ENCODE data around the gene DIS3L2.

DIS3L2 gene

DNA sequence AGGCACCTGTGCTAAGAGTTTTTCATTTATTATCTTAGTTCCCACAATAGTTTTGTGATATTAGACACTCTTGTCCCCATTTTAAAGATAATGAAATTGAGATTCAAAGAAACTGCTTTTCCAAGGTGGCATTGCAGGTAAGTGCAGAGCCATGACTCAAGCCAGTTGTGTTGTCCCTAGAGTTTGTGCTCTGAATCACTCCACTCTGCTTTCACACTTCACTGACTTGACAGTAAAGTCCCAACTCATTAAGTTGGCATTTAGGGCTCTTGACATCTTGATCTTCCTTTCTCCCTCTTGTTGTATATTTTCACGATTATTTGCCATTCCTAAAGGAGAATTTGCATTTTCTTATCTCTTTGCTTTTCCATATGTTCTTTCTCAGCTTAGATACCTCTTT is 114.3 kb downstream of the DIS3L2 start:
- Histone ChIP-seq H3K4me3 (ENCODE audit: low read depth, low read length) (no peak overlapping the region), H3K27me3 (ENCODE audit: insufficient read depth, low read depth, severe bottlenecking) (no peaks in the 10 kb centered on the region), H3K9me3 (ENCODE audit: severe bottlenecking) (no peaks in the 10 kb centered on the region), H3K27ac (no peak overlapping the region), H3K36me3 (no peaks in the 10 kb centered on the region)
- no peak for TF ChIP-seq CTCF (IDR thresholded peaks at IDR 0.05; ENCODE audit: low read depth, low read length)
- no peak for DNase-seq

DNA sequence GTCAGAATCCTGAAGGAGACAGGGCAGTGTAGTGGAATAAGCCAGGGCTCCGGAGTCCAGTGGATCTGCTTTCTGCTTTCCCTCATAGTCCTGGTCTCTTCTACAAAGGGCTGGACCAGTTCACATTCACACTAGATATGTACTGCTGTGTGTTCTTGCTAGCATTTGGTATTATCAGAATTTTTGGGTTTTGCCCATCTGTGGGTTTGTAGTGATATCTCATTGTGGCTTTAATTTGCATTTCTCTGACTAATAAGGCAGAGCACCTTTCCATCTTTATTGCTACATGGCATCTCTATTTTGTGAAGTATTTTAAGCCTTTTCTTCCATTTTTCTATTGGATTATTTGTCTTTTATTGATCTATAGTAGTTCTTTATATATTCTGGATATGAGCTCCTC is 114.8 kb downstream of the DIS3L2 start:
- TF ChIP-seq CTCF (IDR thresholded peaks at IDR 0.05; ENCODE audit: low read depth, low read length) = no peak
- no peaks in the 10 kb centered on the region for H3K27me3 ChIP-seq (ENCODE audit: insufficient read depth, low read depth, severe bottlenecking)
- no peaks in the 10 kb centered on the region for H3K36me3 ChIP-seq
- no peak overlapping the region for H3K27ac ChIP-seq
- no peak overlapping the region for H3K4me3 ChIP-seq (ENCODE audit: low read depth, low read length)
- no peaks in the 10 kb centered on the region for H3K9me3 ChIP-seq (ENCODE audit: severe bottlenecking)
- no peak for DNase-seq

DNA sequence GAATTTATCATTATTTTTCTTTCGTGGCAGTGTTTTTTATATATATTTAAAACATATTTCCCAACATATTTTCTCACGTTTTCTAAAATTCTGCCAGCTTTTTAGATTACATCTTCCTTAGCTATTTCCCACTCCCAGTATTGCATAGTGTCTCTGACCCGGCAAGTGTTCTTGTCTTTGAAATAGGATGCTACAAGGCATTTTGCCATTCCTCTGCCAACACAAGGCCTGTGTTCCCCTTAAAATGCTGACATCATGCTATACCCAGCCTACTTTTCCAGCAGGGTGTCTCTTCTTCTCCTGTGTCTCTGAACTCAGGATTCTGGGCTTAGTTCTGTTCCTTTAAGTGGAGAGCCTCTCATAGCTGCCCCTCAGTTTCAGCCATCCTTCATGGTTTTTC is 115.2 kb downstream of the DIS3L2 start:
- no peaks in the 10 kb centered on the region for H3K36me3 ChIP-seq
- no peaks in the 10 kb centered on the region for H3K27me3 ChIP-seq (ENCODE audit: insufficient read depth, low read depth, severe bottlenecking)
- TF ChIP-seq CTCF (IDR thresholded peaks at IDR 0.05; ENCODE audit: low read depth, low read length) = no peak

DNA sequence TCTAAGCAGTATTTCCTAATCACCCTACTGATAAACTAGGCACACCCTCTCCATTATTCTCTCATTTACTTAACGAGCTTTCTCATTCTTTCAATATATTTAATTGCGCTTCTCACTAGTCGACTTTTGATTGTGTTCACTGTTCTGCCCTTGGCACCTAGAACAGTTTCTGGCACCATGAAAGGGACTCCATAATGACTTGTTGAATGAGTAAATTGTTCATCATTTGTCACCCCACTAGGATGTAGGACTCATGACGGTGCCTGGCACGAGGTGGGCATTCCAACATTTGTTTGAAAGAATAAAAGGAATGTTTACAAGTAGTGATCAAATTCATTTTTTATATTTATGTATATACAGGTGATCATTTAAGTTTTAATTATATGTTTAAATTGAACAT is 123.7 kb downstream of the DIS3L2 start:
- H3K9me3 ChIP-seq (ENCODE audit: severe bottlenecking) = no peaks in the 10 kb centered on the region
- H3K36me3 ChIP-seq = peaks cover 4% of the 10 kb centered on the region; the same call in 1 of the 2 replicates
- DNase-seq = no peak
- H3K27ac ChIP-seq = no peak overlapping the region
- H3K4me3 ChIP-seq (ENCODE audit: low read depth, low read length) = no peak overlapping the region
- no peak for TF ChIP-seq CTCF (IDR thresholded peaks at IDR 0.05; ENCODE audit: low read depth, low read length)
- no peaks in the 10 kb centered on the region for H3K27me3 ChIP-seq (ENCODE audit: insufficient read depth, low read depth, severe bottlenecking)

More for the DNA sequence above, 115.2 kb downstream of the DIS3L2 start:
- Histone ChIP-seq H3K4me3 (ENCODE audit: low read depth, low read length) (no peak overlapping the region), H3K27ac (no peak overlapping the region), H3K9me3 (ENCODE audit: severe bottlenecking) (no peaks in the 10 kb centered on the region)
- DNase-seq = no peak

- Histone ChIP-seq H3K27me3 (ENCODE audit: insufficient read depth, low read depth, severe bottlenecking) (no peaks in the 10 kb centered on the region), H3K27ac (no peak overlapping the region), H3K4me3 (ENCODE audit: low read depth, low read length) (no peak overlapping the region), H3K9me3 (ENCODE audit: severe bottlenecking) (no peaks in the 10 kb centered on the region), H3K36me3 (peaks cover 4% of the 10 kb centered on the region; the same call in 1 of the 2 replicates)
- TF ChIP-seq CTCF (IDR thresholded peaks at IDR 0.05; ENCODE audit: low read depth, low read length) = no peak
- no peak for DNase-seq
Measured at GRCh38 chr2:232085826-232086425, 124.4 kb downstream of the DIS3L2 start.

- H3K27ac ChIP-seq = no peak overlapping the region
- no peak for TF ChIP-seq CTCF (IDR thresholded peaks at IDR 0.05; ENCODE audit: low read depth, low read length)
- peaks cover 4% of the 10 kb centered on the region; the same call in 1 of the 2 replicates for H3K36me3 ChIP-seq
- no peak overlapping the region for H3K4me3 ChIP-seq (ENCODE audit: low read depth, low read length)
- H3K9me3 ChIP-seq (ENCODE audit: severe bottlenecking) = no peaks in the 10 kb centered on the region
- no peak for DNase-seq
- no peaks in the 10 kb centered on the region for H3K27me3 ChIP-seq (ENCODE audit: insufficient read depth, low read depth, severe bottlenecking)
Measured at GRCh38 chr2:232088771-232089170, 127.3 kb downstream of the DIS3L2 start.

All from WERI-Rb-1 (cell line).